Myocyte (in vitro differentiated cells): ENCODE measurements around the gene BGLAP. TPM values are rescaled to one million over a fixed set of nuclear protein-coding genes. Genes with fewer than 3 reads are reported as not detected.

Source experiments
- DNase-seq: peaks from one replicate; pipeline ENCODE4 v3.0.0-alpha.2; 2012; ENCODE audit warnings: low read depth
- total RNA-seq: library from RNA; depleted of rRNA; stranded (reverse); fragments of >200 nt; gene quantifications from 2 replicates; pipeline ENCODE4 v1.2.3, GENCODE V29; 2014

BGLAP gene
- total RNA-seq, 1 donor from 2014 or later, result 152 TPM

DNA sequence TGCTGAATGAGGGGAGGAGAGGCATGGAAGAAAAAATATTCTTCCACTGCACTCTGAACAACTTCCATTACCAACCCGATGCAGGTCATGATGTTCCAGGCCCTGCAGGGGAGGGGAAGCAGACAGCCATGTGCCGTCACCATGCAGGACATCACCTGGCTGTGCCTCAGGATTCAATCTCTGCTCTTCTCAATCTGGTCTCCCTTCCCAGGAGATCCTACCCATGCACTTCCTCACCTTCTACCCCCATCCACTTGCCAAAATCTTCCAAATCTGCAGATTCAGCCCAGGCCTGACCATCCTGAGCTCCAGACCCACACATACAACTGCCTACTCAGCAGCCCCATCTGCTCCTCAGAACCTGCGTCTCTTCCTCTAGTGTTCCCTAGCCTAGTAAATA, 11.7 kb downstream of the BGLAP start:
- no peak for DNase-seq

DNA sequence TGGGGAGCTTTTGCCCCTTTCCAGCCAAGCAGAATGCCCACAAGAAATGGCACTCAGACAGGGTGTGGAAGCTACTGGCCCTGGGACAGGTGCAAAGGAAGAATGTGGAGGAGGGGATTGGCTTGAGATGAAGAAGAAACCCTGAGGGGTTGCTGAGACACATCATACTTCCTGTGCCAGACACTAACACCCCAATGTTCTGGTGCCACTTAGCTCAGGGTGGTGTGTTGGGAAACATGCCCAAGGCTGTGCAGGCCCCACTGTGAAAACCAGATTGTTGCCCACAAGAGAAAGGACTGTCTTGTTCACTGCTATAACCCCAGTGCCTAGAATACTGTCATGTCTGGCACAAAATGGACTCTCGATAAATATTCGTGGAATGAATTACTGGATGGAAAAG, 15.7 kb downstream of the BGLAP start:
- no peak for DNase-seq

- no peak for DNase-seq
These were observed 16.9 kb downstream of the BGLAP start for GRCh38 chr1:156258859-156259258.

- peak; percentile 63 for DNase-seq
These were observed 17.8 kb downstream of the BGLAP start for GRCh38 chr1:156259805-156260204.

- peak; percentile 97 for DNase-seq
These were observed 18.9 kb downstream of the BGLAP start for GRCh38 chr1:156260896-156261295.

GRCh38 chr1:156262461-156263287, 20.7 kb downstream of the BGLAP start:
- DNase-seq, result peak; percentile 46

DNA sequence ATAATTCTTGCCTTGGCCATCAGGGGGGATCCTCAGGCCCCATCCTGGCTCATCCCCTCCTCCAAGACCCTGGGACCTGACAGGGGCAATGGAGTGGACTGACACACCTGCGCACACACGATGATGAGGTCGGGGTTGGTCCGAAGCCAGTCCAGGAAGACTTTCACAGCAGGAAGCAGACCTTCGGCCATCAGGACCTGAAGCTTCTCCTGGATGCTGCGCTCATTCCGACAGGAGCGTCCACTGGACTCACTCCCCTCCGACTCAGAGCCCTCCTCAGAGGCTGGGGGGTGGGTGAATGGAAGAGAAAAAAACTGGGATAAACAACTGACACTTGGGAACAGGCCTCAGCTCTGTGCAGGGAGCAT, 21.3 kb downstream of the BGLAP start:
- no peak for DNase-seq

- DNase-seq, result no peak
These were observed 24.1 kb downstream of the BGLAP start for GRCh38 chr1:156266051-156266450.

DNA sequence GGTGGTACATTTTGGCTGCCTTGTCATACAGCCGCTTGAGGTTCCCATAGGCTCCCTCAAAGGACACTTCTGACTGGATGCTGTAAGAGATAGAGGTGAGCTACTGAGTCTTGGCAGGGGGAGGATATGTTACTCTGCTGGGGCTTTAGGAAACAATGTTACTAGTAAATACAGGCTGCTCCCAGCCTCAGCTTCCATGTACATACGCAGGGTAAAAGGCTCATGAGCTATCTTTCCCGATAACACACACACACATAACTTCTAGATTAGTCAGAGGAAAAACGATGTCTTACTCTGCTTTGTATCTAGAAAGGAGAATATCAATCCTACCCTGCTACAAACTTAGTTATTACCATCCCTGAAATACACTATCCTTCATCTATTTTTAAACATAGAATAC, 26.4 kb downstream of the BGLAP start:
- no peak for DNase-seq

DNA sequence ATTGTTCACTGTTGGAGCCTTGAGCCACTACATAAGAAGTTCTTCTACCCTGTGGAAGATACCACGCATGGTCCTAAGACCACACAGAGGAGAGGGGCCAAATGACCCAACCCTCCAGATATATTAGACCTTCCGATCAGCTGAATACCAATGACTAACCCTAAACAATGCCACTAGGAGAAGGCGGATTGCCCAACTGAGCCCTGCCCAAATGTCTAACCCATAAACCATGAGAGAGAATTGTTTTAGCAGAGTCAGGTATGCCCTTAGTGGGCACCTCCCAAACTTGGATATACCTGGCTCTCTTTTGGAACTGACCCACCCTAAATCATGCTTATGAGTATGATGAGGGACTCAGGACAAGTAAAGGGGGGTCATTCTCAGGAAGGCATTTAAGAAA, 28.3 kb downstream of the BGLAP start:
- DNase-seq, result no peak

DNA sequence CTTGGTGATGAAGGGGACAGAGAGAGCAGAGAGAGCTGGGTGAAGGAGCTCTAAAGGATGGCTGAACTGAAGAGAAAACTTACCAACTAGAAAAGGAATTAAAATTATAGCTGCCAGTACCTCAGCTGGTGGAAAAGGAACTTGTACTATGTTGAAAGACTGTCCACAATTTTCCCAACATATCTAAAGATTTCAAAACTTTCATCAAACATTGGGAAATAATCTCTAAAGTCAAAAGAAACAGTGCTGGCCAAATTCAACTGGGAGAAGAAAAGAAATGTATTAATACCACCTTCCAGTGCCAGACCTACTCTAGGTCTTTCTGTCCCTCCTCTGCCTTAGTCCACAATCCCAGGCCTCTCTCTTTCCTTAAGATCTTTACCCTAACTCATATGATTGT, 34.5 kb downstream of the BGLAP start:
- no peak for DNase-seq

DNA sequence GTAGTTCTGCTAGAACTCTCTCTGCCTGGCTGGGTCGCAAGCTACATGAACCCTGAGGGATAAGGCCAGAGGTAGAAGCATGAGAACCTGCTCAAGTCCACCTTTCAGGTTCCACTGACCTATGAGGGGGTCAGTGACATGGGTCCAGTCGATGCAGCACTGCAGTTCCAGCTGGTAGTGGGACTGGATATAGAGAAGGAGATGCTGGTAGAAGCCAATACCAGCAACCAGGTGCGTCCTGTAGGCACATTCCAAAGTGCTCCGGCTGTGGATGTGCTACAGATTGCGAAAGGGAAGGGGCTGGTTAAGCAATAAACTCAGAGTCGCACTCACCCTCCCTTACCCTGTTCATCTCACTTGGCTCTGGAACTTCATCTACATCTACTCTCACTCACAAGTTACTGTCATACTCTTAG, 35.0 kb downstream of the BGLAP start:
- DNase-seq, result no peak

GRCh38 chr1:156279837-156280236, 37.9 kb downstream of the BGLAP start:
- DNase-seq, result no peak

DNA sequence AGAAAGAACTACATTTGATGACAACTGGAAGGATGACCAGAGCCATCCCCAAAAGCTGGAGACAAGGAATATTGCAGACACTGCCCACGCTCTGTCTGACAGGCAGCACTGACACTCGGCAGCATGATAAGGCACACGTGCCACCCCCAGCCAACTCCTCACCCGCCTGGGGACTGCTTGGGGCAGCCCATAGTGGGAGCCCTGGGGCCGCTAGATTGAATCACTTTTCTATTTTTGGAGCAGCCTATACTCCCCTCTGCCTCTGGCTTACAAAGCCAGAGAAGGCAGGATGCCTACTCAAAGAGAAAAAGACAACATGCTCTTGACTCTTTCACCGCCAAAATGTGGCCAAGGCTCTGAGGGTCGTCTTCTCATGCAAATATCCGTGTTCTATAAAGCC, 39.3 kb downstream of the BGLAP start:
- DNase-seq, result peak; percentile 89

DNA sequence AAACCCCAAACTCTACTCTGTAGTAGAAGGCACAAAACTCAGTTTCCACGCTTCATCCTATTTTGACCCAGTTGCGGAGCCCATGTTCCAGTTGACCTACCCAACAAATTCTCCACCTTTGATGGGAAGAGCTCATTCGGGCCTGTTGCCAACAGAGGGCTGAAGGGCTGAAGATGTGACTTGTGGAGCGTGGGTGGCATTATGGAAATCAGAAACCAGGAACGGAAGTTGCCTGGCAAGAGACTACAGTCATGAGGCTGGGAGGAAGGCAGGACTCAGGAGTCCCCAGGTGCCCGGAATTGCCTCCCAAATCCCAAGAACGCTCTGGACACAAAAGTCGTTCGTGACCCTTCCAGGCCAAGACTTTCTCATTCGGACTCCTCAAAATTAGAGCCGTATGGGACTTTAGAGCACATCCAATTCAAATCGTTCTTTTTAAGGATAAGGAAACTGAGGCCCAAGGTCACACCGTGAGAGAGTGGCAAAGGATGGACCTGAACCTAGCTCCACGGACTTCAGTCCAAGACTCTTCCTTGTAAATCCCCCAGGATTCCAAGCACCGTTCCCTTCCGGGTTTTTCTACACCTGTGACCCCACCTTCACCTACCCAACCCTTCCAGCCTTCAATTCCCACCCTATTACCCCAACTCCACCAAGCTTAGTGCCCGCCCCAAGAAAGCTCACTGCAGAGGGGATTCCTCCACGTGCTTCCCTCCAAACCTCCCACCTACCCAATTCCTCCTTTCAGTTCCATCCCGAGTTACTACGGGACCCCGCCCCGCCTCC, 39.9 kb downstream of the BGLAP start:
- DNase-seq, result peak; percentile 42

GRCh38 chr1:156282479-156283222, 40.7 kb downstream of the BGLAP start, which contains the start of gene SMG5:
TSS of gene SMG5 (minus strand) at chr1:156282825. CDS start at chr1:156282680, 145 bp downstream.
- peak; percentile 99 for DNase-seq

DNA sequence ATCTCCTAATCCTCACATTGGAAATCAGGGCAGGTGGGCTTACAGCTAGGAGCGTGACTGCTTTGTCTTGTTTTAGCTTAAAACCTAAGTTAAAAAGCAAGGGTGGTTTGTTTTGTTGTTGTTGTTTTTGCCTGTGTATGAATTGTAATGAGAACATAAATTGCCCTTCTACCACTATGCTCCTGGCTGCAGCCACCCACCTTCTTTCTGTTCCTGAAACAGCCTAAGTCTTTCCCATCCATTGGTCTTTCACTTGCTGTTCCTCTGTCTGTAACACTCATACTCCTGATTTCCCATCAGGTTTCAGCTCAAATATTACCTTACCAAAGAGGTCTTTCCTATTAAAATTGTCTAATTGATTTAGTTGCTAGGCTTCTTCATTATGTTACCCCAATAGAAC, 41.5 kb downstream of the BGLAP start:
- no peak for DNase-seq

GRCh38 chr1:156284112-156284511, 42.1 kb downstream of the BGLAP start, which contains the start of gene TMEM79:
TSS of gene TMEM79 (plus strand) at chr1:156284325. CDS start at chr1:156285227, 902 bp downstream.
- no peak for DNase-seq

- no peak for DNase-seq
These were observed 42.8 kb downstream of the BGLAP start for GRCh38 chr1:156284757-156285156.

GRCh38 chr1:156285437-156285836, 43.5 kb downstream of the BGLAP start:
- no peak for DNase-seq

DNA sequence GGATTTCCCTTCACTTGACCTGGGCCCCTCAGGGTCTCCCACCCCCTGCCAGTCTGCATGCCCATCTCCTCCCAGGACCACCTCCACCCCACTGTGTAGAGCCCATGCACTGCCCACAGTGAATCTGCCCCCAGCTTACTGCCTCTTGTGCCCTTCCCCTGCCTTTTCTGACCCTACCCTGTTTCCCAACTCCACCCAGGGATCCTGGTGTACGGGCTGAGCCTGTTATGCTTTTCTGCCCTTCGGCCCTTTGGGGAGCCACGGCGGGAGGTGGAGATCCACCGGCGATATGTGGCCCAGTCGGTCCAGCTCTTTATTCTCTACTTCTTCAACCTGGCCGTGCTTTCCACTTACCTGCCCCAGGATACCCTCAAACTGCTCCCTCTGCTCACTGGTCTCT, 44.1 kb downstream of the BGLAP start:
- DNase-seq, result no peak

GRCh38 chr1:156289857-156290256, 47.9 kb downstream of the BGLAP start:
- DNase-seq, result no peak
